Measurements from ENCODE around the gene ITPR3. TPM values are rescaled to one million over a fixed set of nuclear protein-coding genes. Genes with fewer than 3 reads are reported as not detected.

ITPR3 gene
- total RNA-seq, 1 donor from 2014 or later: 21.6 TPM

- H3K27me3 Mint-ChIP-seq (ENCODE audit: unreplicated experiment): no peaks in the 10 kb centered on the region
- H3K4me1 Mint-ChIP-seq (ENCODE audit: unreplicated experiment): peaks cover 23% of the 10 kb centered on the region
- no peak overlapping the region for H3K4me3 Mint-ChIP-seq (ENCODE audit: unreplicated experiment)
- H3K9me3 Mint-ChIP-seq (ENCODE audit: unreplicated experiment): no peaks in the 10 kb centered on the region
- TF ChIP-seq CTCF (IDR thresholded peaks at IDR 0.05): no peak
- H3K36me3 Mint-ChIP-seq (ENCODE audit: unreplicated experiment): peaks cover 9% of the 10 kb centered on the region
- DNase-seq (ENCODE audit: extremely low spot score, unreplicated experiment): no peak
- H3K27ac Mint-ChIP-seq (ENCODE audit: unreplicated experiment): peak overlapping the region; percentile 50
Measured at GRCh38 chr6:33651403-33651802, 30.3 kb downstream of the ITPR3 start.

GRCh38 chr6:33652002-33652401 lies 30.9 kb downstream of the ITPR3 start:
- DNase-seq (ENCODE audit: extremely low spot score, unreplicated experiment): no peak
- Mint-ChIP-seq H3K27me3 (ENCODE audit: unreplicated experiment) (no peaks in the 10 kb centered on the region), H3K4me1 (ENCODE audit: unreplicated experiment) (peaks cover 23% of the 10 kb centered on the region), H3K4me3 (ENCODE audit: unreplicated experiment) (no peak overlapping the region), H3K27ac (ENCODE audit: unreplicated experiment) (no peak overlapping the region), H3K36me3 (ENCODE audit: unreplicated experiment) (peaks cover 9% of the 10 kb centered on the region), H3K9me3 (ENCODE audit: unreplicated experiment) (no peaks in the 10 kb centered on the region)
- TF ChIP-seq CTCF (IDR thresholded peaks at IDR 0.05): no peak

GRCh38 chr6:33654831-33655554 lies 33.9 kb downstream of the ITPR3 start:
- TF ChIP-seq CTCF (IDR thresholded peaks at IDR 0.05): no peak
- Mint-ChIP-seq H3K36me3 (ENCODE audit: unreplicated experiment) (peaks cover 4% of the 10 kb centered on the region), H3K4me3 (ENCODE audit: unreplicated experiment) (no peak overlapping the region), H3K9me3 (ENCODE audit: unreplicated experiment) (no peaks in the 10 kb centered on the region), H3K27ac (ENCODE audit: unreplicated experiment) (no peak overlapping the region), H3K4me1 (ENCODE audit: unreplicated experiment) (peaks cover 20% of the 10 kb centered on the region), H3K27me3 (ENCODE audit: unreplicated experiment) (no peaks in the 10 kb centered on the region)
- DNase-seq (ENCODE audit: extremely low spot score, unreplicated experiment): no peak

GRCh38 chr6:33656844-33657243 lies 35.7 kb downstream of the ITPR3 start:
- Mint-ChIP-seq H3K4me3 (ENCODE audit: unreplicated experiment) (no peak overlapping the region), H3K36me3 (ENCODE audit: unreplicated experiment) (no peaks in the 10 kb centered on the region), H3K9me3 (ENCODE audit: unreplicated experiment) (no peaks in the 10 kb centered on the region), H3K4me1 (ENCODE audit: unreplicated experiment) (peaks cover 12% of the 10 kb centered on the region), H3K27ac (ENCODE audit: unreplicated experiment) (no peak overlapping the region), H3K27me3 (ENCODE audit: unreplicated experiment) (no peaks in the 10 kb centered on the region)
- DNase-seq (ENCODE audit: extremely low spot score, unreplicated experiment): no peak
- no peak for TF ChIP-seq CTCF (IDR thresholded peaks at IDR 0.05)

GRCh38 chr6:33658982-33659689 lies 38.0 kb downstream of the ITPR3 start:
- H3K27me3 Mint-ChIP-seq (ENCODE audit: unreplicated experiment): no peaks in the 10 kb centered on the region

More at GRCh38 chr6:33658982-33659689, 38.0 kb downstream of the ITPR3 start:
- no peak for DNase-seq (ENCODE audit: extremely low spot score, unreplicated experiment)
- Mint-ChIP-seq H3K36me3 (ENCODE audit: unreplicated experiment) (no peaks in the 10 kb centered on the region), H3K9me3 (ENCODE audit: unreplicated experiment) (no peaks in the 10 kb centered on the region), H3K27ac (ENCODE audit: unreplicated experiment) (no peak overlapping the region), H3K4me1 (ENCODE audit: unreplicated experiment) (peaks cover 9% of the 10 kb centered on the region), H3K4me3 (ENCODE audit: unreplicated experiment) (no peak overlapping the region)
- TF ChIP-seq CTCF (IDR thresholded peaks at IDR 0.05): no peak
